ENCODE data around the gene ERMARD.

GRCh38 chr6:169811521-169812256, 60.3 kb downstream of the ERMARD start:
- TF ChIP-seq CTCF (IDR thresholded peaks at IDR 0.05) (no peak), POLR2AphosphoS5 (IDR thresholded peaks at IDR 0.05) (no peak)

All from gastroesophageal sphincter (tissue), 3 donors.